ENCODE measurements around the gene OASL.

OASL gene

DNA sequence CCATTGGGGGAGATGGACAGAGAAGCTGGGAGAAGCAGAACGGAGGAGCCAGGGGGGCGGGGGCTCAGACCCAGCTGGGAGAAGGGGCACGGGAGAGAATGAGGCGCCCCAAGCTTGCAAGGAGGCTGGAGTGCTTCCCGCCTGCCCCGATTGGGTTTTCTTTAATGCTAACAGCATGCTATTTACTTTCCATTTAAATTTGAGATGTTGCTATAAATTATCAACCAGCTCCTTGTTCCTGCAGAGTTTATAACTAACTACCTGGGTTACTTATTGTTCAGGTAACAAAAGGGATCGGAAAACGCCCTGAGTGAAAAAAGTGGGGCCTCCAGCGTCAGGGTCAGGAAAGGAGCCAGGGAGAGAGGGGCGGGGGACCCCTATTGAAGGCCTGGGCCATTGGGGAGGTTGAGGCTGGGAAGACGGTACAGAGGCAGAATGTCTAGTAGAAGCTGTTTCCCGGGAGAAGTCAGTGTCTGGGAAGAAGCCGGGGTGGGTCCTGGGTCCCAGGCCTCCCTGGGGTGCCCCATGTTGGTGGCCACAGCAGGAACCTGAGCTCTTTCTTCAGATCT is 58.2 kb downstream of the OASL start:
- TF ChIP-seq, protein P1, sequence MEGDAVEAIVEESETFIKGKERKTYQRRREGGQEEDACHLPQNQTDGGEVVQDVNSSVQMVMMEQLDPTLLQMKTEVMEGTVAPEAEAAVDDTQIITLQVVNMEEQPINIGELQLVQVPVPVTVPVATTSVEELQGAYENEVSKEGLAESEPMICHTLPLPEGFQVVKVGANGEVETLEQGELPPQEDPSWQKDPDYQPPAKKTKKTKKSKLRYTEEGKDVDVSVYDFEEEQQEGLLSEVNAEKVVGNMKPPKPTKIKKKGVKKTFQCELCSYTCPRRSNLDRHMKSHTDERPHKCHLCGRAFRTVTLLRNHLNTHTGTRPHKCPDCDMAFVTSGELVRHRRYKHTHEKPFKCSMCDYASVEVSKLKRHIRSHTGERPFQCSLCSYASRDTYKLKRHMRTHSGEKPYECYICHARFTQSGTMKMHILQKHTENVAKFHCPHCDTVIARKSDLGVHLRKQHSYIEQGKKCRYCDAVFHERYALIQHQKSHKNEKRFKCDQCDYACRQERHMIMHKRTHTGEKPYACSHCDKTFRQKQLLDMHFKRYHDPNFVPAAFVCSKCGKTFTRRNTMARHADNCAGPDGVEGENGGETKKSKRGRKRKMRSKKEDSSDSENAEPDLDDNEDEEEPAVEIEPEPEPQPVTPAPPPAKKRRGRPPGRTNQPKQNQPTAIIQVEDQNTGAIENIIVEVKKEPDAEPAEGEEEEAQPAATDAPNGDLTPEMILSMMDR (IDR thresholded peaks at IDR 0.05; ENCODE audit: insufficient read depth, low read length, poor library complexity, severe bottlenecking), result no peak

DNA sequence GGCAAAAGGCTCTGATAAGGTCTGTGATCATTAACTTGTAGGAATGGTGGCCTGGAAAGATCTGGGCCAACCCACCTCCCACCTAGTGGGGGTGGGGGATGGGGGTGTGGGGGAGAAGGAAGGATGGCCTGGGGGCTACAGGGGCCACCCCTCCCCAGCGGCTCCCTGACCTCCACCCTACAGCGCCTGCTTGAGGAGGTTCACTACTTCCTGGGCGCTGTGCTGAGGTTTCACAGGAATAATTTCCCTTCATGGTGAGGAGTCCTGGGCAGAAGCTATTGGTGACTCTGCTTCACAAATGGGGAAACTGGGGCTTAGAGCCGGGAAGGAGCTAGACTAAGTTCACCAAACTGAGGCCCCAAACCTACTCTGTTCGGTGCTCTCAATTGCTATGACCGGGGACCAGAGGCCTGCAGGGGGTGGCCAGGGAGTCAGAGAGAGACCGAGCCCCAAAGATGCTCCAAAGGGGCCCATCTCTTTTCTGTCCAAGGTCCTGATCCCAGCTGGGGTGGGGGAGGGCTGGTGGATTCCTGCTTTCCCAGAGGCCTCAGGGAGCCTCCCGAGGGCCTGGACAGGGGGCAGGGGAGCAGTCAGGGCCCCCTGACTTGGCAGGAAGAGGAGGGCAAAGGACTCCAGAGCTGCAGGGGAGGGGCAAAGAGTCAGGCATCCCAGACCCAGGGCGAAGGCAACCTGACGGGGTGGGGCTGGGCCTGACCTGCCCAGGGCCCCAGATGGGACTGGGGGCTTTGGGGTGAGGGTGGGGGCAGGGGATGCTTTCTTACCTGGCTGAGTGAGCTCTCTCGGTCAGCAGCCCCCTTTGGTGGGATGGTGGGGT is 59.0 kb downstream of the OASL start:
- Histone ChIP-seq H3K27me3 (replicated peaks; ENCODE audit: control insufficient read depth, insufficient read depth, low read length) (no peaks in the 10 kb centered on the region), H3K4me3 (replicated peaks; ENCODE audit: low read depth, low read length) (no peak overlapping the region), H3K36me3 (ENCODE audit: control insufficient read depth, insufficient read depth, low read length) (no peaks in the 10 kb centered on the region)
- no peak for DNase-seq (ENCODE audit: extremely low read depth, insufficient read length)
- TF ChIP-seq, protein P1 (IDR thresholded peaks at IDR 0.05; ENCODE audit: insufficient read depth, low read length, poor library complexity, severe bottlenecking), result no peak

More for the DNA sequence above, 58.2 kb downstream of the OASL start:
- DNase-seq (ENCODE audit: extremely low read depth, insufficient read length), result no peak
- Histone ChIP-seq H3K4me3 (replicated peaks; ENCODE audit: low read depth, low read length) (no peak overlapping the region), H3K27me3 (replicated peaks; ENCODE audit: control insufficient read depth, insufficient read depth, low read length) (no peaks in the 10 kb centered on the region), H3K36me3 (ENCODE audit: control insufficient read depth, insufficient read depth, low read length) (no peaks in the 10 kb centered on the region)

DNA sequence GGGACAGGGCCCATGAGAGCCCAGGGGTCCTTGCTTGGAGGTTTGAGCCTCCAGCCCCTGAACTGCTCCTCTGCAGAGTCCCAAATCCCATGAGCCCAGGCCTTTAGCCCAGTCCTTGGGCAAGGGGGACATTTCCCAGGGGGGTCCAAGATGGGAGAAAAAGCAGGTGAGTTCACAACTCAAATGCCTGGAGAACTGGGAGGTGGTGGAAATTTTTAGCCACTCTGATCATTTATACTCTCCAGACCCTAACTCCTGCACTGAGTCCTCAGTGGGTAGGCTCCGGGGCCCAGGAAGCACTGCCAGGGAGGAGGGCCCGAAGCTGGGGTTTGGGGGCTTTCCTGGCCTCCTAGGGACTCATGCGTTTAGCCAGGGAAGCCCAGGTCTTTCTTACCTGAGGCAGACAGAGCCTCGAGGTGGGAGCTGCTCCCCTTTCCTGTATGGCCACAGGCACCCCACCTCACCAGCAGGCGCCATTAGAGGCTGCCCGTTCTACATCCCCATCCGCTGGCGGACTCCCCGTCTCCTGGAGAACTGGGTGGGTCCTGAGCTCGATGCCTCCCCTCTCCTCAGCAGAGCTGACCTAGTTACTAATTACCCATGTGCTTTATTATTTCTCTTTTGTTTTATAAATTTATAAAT is 59.7 kb downstream of the OASL start:
- Histone ChIP-seq H3K36me3 (ENCODE audit: control insufficient read depth, insufficient read depth, low read length) (no peaks in the 10 kb centered on the region), H3K27me3 (replicated peaks; ENCODE audit: control insufficient read depth, insufficient read depth, low read length) (no peaks in the 10 kb centered on the region), H3K4me3 (replicated peaks; ENCODE audit: low read depth, low read length) (no peak overlapping the region)
- no peak for DNase-seq (ENCODE audit: extremely low read depth, insufficient read length)
- TF ChIP-seq, protein P1 (IDR thresholded peaks at IDR 0.05; ENCODE audit: insufficient read depth, low read length, poor library complexity, severe bottlenecking), result no peak

DNA sequence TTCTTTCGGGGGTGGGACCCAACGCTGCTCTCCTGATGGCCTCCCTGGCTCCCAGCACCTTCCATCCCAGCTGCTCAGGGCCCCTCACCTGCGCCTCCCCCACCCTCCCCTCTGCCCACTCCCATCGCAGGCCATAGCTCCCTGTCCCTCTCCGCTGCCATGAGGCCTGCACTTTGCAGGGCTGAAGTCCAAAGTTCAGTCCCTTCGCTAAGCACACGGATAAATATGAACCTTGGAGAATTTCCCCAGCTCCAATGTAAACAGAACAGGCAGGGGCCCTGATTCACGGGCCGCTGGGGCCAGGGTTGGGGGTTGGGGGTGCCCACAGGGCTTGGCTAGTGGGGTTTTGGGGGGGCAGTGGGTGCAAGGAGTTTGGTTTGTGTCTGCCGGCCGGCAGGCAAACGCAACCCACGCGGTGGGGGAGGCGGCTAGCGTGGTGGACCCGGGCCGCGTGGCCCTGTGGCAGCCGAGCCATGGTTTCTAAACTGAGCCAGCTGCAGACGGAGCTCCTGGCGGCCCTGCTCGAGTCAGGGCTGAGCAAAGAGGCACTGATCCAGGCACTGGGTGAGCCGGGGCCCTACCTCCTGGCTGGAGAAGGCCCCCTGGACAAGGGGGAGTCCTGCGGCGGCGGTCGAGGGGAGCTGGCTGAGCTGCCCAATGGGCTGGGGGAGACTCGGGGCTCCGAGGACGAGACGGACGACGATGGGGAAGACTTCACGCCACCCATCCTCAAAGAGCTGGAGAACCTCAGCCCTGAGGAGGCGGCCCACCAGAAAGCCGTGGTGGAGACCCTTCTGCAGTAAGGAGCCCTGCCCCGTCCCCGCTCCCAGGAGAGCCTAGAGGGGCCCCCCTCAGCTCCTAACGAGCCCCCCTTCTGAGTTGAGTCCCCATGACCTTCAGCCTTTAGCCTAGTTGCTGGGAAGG is 60.5 kb downstream of the OASL start, which contains the start of gene HNF1A:
TSS of gene HNF1A (plus strand) at position 248 of the 924 bp plus-strand sequence. CDS start at position 474, 226 bp downstream.
- TF ChIP-seq, protein P1 (IDR thresholded peaks at IDR 0.05; ENCODE audit: insufficient read depth, low read length, poor library complexity, severe bottlenecking), result no peak
- no peak within 1 kb of the TSS for H3K4me3 ChIP-seq (replicated peaks; ENCODE audit: low read depth, low read length)
- no peak for DNase-seq (ENCODE audit: extremely low read depth, insufficient read length)
- H3K36me3 ChIP-seq (ENCODE audit: control insufficient read depth, insufficient read depth, low read length), result no peaks in the 10 kb centered on the region
- no peaks in the 10 kb centered on the region for H3K27me3 ChIP-seq (replicated peaks; ENCODE audit: control insufficient read depth, insufficient read depth, low read length)

DNA sequence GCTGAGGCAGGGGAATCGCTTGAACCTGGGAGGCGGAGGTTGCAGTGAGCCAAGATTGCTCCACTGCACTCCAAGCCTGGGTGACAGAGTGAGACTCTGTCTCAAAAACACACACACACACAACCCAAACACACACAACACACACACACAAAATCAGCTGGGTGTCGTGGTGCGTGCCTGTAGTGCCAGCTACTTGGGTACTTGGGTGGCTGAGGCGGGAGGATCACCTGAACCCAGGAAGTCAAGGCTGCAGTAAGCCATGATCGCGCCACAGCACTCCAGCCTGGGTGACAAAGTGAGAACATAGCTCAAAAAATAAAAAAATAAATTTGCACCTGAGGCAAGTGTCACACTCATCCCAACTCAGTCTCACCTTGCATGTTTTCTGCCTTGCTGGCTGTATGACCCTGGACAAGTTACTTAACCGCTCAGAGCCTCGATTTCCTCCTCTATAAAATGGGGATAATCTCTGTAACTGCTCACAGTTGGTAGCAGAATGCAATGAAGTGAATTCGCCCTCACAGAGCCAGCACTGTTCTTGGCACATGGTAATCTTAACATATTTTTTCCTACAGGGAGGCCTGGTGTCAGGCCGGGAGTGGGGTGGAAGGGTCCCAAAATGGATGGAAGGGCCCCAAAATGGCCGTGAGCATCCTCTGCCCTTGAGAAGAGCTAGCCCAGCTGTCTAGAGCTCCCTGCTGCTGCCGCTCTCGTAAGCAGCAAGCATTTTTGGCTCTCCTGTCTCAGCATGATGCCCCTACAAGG is 61.3 kb downstream of the OASL start:
- Histone ChIP-seq H3K36me3 (ENCODE audit: control insufficient read depth, insufficient read depth, low read length) (no peaks in the 10 kb centered on the region), H3K27me3 (replicated peaks; ENCODE audit: control insufficient read depth, insufficient read depth, low read length) (no peaks in the 10 kb centered on the region), H3K4me3 (replicated peaks; ENCODE audit: low read depth, low read length) (no peak overlapping the region)
- no peak for DNase-seq (ENCODE audit: extremely low read depth, insufficient read length)
- TF ChIP-seq, protein P1 (IDR thresholded peaks at IDR 0.05; ENCODE audit: insufficient read depth, low read length, poor library complexity, severe bottlenecking), result no peak

Data from GM06990 (cell line).